Uterus (tissue), 4 donors: ENCODE results near the gene RPL38. TPM values are rescaled to one million over a fixed set of nuclear protein-coding genes. Genes with fewer than 3 reads are reported as not detected.
A peak's percentile ranks its signal among the peaks of the same experiment; 100 is the strongest.

Experiments
- DNase-seq, 2 donors: peaks; one replicate each; pipeline ENCODE4 v3.0.0-alpha.2; 2019 to 2020
- H3K27ac ChIP-seq, 2 donors: fragments of 200-600 bp; sonication (generic); 1 replicate in 1 of 2; 2 replicates in 1 of 2; pipeline ENCODE4 v1.5.1; 2016 to 2018
- H3K27me3 ChIP-seq, 2 donors: fragments of 200-600 bp; sonication (generic); one replicate each; pipeline ENCODE4 v1.5.1; 2018 to 2019; ENCODE audit warnings: control low read depth in 1 of 2
- H3K36me3 ChIP-seq, 2 donors: fragments of 200-600 bp; sonication (generic); one replicate each; pipeline ENCODE4 v1.5.1; 2019; ENCODE audit warnings: control low read depth in 1 of 2
- H3K4me1 ChIP-seq, 2 donors: fragments of 200-600 bp; sonication (generic); one replicate each; pipeline ENCODE4 v1.5.1; 2018 to 2019; ENCODE audit warnings: control low read depth in 1 of 2
- H3K4me3 ChIP-seq, 2 donors: fragments of 200-600 bp; sonication (generic); 1 replicate in 1 of 2; 2 replicates in 1 of 2; pipeline ENCODE4 v1.5.1; 2018 to 2019; ENCODE audit warnings: mild to moderate bottlenecking in 1 of 2
- H3K9me3 ChIP-seq, 2 donors: fragments of 200-600 bp; sonication (generic); one replicate each; pipeline ENCODE4 v1.5.1; 2019; ENCODE audit warnings: control low read depth in 1 of 2
- POLR2A ChIP-seq, 2 donors: fragments of 450-650 bp; IDR thresholded peaks; one replicate each; pipeline ENCODE4 v1.6.1; 2016; ENCODE audit warnings: antibody characterized with exemption in 2 of 2, mild to moderate bottlenecking in 1 of 2, moderate library complexity in 1 of 2
- intact Hi-C: fragments of 100-400 bp; cut with DNase I; formaldehyde crosslinking; loops from one replicate; pipeline ENCODE4 v1.15.1; 2023; ENCODE audit warnings: low total_unique reads
- total RNA-seq, 4 donors: library from RNA; depleted of rRNA in 3 of 4; stranded (reverse); fragments of >200 nt in 3 of 4; gene quantifications; one replicate each; pipeline versions ENCODE4 v1.1.0 to v1.2.4, GENCODE V29; 2014 to 2023
- TF ChIP-seq, protein P1 (sequence below), 4 experiments: fragments of 200-600 bp in 2 of 4; fragments of 450-650 bp in 2 of 4; sonication (generic) in 2 of 4; IDR thresholded peaks; one replicate each; pipeline ENCODE4 v1.5.1; 2016 to 2019; ENCODE audit warnings: antibody characterized with exemption in 4 of 4, mild to moderate bottlenecking in 2 of 4, moderate library complexity in 1 of 4
- donor health status: DM: yes; HTN: yes; CAD: no.

Gene RPL38
- 1,000 to 10,000 TPM in 2 of 4 donors, 100 to 1,000 TPM in 1, 10 to 100 TPM in 1; 87.9 to 1,969 (median 610) TPM for total RNA-seq

DNA sequence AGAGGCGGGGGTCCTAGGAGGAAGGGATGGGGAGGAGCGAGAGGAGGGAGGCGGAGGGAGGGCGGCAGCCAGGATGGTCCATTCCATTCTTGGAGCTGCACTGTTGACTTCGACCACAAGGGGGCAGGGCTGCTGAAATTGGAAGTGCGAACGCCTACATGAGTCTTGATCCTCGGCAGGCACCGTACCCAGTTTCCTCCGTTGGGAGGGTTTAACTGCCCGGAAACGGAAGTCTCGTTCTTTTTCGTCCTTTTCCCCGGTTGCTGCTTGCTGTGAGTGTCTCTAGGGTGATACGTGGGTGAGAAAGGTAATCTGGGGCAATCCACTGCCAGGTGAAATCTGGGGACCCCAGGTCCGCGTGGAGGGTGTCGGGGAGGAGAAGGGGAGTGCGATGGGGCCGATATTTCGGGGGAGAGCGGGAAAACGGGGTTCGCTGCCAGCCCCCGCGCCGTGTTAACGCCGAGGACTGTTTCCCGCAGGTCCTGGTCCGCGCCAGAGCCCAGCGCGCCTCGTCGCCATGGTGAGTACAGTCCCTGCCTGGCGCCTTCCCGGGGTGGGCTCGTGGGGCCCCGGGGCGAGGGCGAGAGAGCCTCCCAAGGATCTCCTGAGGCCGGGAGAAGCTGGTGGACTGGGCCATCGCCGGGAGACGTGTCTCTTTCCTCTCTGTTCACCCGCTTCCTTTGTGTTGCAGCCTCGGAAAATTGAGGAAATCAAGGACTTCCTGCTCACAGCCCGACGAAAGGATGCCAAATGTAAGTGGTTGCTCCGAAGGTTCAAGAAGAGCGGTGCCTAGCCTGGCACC, at the start of gene RPL38:
TSS of gene RPL38 (plus strand) at position 240 of the 802 bp plus-strand sequence. CDS start at position 518, 278 bp downstream.
- Histone ChIP-seq H3K4me1 (peaks cover 0 to 10% of the 10 kb centered on the region in 2 donors), H3K9me3 (no peaks in the 10 kb centered on the region)

DNA sequence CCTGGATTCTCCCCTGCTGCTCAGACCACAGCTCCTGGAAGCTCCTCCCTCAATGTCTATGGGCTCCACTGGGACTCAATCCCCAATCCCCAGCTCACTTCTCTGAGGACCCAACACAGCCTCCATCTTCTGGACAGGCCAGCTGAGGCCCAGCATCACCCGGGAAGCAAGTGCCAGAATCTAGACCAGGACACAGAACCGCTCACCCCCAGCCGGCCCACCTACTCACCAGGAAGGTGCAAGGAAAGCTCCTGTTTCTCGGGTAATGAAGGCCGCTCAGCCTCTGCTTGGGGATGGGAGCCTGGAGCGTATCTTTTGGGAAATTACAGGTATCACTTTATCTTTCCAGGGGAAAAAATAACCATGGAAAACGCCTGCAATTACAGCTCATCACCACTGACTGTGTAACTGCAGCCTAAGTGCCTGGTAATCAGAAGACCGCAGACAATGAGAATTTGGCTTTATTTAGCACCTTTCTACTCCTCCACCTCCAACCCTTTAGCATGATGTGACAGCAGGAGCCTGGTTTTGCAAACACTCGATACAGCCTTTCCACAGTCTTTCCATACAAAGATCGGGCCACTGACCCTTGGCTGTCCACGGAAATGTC, 49.6 kb upstream of the RPL38 start:
- Histone ChIP-seq H3K36me3 (no peaks in the 10 kb centered on the region), H3K4me1 (no peaks in the 10 kb centered on the region), H3K27me3 (no peaks in the 10 kb centered on the region), H3K27ac (no peak overlapping the region), H3K4me3 (no peak overlapping the region), H3K9me3 (no peaks in the 10 kb centered on the region)
- intact Hi-C loops: no loop called here
- DNase-seq: no peak
- TF ChIP-seq POLR2A (IDR thresholded peaks at IDR 0.05): no peak
- TF ChIP-seq, protein P1, sequence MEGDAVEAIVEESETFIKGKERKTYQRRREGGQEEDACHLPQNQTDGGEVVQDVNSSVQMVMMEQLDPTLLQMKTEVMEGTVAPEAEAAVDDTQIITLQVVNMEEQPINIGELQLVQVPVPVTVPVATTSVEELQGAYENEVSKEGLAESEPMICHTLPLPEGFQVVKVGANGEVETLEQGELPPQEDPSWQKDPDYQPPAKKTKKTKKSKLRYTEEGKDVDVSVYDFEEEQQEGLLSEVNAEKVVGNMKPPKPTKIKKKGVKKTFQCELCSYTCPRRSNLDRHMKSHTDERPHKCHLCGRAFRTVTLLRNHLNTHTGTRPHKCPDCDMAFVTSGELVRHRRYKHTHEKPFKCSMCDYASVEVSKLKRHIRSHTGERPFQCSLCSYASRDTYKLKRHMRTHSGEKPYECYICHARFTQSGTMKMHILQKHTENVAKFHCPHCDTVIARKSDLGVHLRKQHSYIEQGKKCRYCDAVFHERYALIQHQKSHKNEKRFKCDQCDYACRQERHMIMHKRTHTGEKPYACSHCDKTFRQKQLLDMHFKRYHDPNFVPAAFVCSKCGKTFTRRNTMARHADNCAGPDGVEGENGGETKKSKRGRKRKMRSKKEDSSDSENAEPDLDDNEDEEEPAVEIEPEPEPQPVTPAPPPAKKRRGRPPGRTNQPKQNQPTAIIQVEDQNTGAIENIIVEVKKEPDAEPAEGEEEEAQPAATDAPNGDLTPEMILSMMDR (IDR thresholded peaks at IDR 0.05): no peak

More for the DNA sequence above, at the start of gene RPL38:
- Histone ChIP-seq H3K36me3 (no peaks in the 10 kb centered on the region), H3K27me3 (no peaks in the 10 kb centered on the region), H3K4me3 (peak within 1 kb of the TSS; percentile 85 to 87), H3K27ac (peak within 1 kb of the TSS; percentile 73 to 82)
- peak; percentile 95 to 97 for DNase-seq
- TF ChIP-seq, protein P1 (IDR thresholded peaks at IDR 0.05): peak; percentile 95 to 99 (median 97)
- TF ChIP-seq POLR2A (IDR thresholded peaks at IDR 0.05): peak; percentile 73 to 80
- intact Hi-C loops: no loop called here

DNA sequence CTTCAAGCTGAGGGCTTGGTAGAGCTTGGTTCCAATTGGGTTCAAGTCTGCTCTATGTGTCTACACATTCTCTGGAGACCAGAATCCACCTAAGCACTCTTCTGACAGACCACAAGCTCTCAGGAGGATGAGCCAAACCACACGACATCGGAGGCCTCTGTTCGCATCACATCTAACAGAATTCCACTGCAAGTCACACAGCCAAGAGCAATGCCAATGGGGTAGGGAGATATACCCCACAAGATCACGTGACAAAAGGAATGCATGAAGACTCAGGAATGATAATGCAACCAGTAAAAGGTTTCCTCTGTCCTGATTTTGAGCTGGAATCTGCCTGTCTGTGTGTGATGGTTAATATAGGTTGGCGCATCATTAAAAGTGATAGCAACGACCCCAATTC, 46.6 kb upstream of the RPL38 start:
- no peaks in the 10 kb centered on the region for H3K4me1 ChIP-seq
- TF ChIP-seq POLR2A (IDR thresholded peaks at IDR 0.05): no peak
- TF ChIP-seq, protein P1 (IDR thresholded peaks at IDR 0.05): no peak
- DNase-seq: no peak
- H3K9me3 ChIP-seq: no peaks in the 10 kb centered on the region
- intact Hi-C loops: no loop called here
- no peak overlapping the region for H3K4me3 ChIP-seq
- no peaks in the 10 kb centered on the region for H3K27me3 ChIP-seq
- H3K27ac ChIP-seq: no peak overlapping the region
- H3K36me3 ChIP-seq: no peaks in the 10 kb centered on the region

DNA sequence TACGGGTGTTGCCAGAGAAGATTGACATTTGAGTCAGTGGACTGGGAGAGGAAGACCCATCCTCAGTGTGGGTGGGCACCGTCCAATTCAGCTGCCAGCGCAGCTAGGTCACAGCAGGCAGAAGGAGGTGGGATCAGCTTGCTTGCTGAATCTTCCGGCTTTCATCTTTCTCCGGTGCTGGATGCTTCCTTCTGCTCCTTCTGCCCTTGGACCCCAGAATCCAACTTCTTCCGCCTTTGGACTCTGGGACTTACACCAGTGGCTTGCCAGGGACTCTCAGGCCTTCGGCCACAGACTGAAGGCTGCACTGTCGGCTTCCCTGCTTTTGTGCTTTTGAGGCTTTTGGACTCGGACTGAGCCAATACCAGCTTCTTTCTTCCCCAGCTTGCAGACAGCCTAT, 46.1 kb upstream of the RPL38 start:
- H3K4me1 ChIP-seq: no peaks in the 10 kb centered on the region

More for the DNA sequence above, 46.1 kb upstream of the RPL38 start:
- no peak for TF ChIP-seq POLR2A (IDR thresholded peaks at IDR 0.05)
- TF ChIP-seq, protein P1 (IDR thresholded peaks at IDR 0.05): no peak
- no peaks in the 10 kb centered on the region for H3K36me3 ChIP-seq
- H3K27ac ChIP-seq: no peak overlapping the region
- DNase-seq: no peak
- H3K4me3 ChIP-seq: no peak overlapping the region
- no peaks in the 10 kb centered on the region for H3K9me3 ChIP-seq
- intact Hi-C loops: no loop called here
- no peaks in the 10 kb centered on the region for H3K27me3 ChIP-seq
